ENCODE data around the gene DIP2C. TPM values are rescaled to one million over a fixed set of nuclear protein-coding genes. Genes with fewer than 3 reads are reported as not detected.

DIP2C gene
- total RNA-seq, 1 experiment from 2014 or later, result 11.0 TPM

DNA sequence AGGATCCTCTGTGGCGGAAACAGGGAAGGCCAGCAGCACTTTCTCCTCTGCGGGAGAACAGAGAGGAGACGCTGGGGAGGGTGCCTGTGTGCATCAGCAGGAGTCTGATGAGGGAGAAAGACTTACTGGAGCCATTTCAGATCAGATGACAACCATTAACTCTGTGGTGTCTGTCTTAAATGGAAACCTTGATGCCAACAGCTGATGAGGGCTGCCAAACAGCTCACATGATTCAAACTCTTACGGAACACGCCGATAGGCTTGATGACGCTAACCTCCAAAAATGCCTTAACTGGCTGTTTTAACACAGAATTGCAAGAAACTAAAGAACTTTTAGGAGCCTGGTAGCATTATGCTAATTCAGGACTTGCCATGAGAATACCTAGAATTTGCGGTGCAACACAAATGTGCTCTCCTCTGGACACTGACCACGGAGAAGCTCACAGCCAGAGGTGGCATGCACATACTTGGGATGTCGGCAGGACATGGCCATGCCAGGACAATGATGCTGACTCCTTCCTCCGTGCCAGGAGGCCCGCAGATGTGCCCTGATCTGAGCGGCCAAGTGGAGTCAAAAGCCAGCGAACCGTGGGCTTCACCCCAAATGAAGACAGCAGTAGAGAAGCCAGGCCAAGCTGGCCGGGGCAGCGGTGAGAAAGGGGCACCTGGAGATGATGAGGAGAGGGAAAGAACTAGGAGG, 399.3 kb downstream of the DIP2C start (continued):
- TF ChIP-seq, protein P1, sequence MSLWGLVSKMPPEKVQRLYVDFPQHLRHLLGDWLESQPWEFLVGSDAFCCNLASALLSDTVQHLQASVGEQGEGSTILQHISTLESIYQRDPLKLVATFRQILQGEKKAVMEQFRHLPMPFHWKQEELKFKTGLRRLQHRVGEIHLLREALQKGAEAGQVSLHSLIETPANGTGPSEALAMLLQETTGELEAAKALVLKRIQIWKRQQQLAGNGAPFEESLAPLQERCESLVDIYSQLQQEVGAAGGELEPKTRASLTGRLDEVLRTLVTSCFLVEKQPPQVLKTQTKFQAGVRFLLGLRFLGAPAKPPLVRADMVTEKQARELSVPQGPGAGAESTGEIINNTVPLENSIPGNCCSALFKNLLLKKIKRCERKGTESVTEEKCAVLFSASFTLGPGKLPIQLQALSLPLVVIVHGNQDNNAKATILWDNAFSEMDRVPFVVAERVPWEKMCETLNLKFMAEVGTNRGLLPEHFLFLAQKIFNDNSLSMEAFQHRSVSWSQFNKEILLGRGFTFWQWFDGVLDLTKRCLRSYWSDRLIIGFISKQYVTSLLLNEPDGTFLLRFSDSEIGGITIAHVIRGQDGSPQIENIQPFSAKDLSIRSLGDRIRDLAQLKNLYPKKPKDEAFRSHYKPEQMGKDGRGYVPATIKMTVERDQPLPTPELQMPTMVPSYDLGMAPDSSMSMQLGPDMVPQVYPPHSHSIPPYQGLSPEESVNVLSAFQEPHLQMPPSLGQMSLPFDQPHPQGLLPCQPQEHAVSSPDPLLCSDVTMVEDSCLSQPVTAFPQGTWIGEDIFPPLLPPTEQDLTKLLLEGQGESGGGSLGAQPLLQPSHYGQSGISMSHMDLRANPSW (CRISPR knock-in tag; conservative IDR thresholded peaks at IDR 0.05; ENCODE audit: low read depth), result no peak
- TF ChIP-seq CBFB (CRISPR knock-in tag; IDR thresholded peaks at IDR 0.05; ENCODE audit: low read depth) (no peak), ZBTB21 (CRISPR knock-in tag; IDR thresholded peaks at IDR 0.05; ENCODE audit: borderline replicate concordance) (no peak), GTF2I (CRISPR knock-in tag; conservative IDR thresholded peaks at IDR 0.05) (no peak)
- TF ChIP-seq, protein P2, sequence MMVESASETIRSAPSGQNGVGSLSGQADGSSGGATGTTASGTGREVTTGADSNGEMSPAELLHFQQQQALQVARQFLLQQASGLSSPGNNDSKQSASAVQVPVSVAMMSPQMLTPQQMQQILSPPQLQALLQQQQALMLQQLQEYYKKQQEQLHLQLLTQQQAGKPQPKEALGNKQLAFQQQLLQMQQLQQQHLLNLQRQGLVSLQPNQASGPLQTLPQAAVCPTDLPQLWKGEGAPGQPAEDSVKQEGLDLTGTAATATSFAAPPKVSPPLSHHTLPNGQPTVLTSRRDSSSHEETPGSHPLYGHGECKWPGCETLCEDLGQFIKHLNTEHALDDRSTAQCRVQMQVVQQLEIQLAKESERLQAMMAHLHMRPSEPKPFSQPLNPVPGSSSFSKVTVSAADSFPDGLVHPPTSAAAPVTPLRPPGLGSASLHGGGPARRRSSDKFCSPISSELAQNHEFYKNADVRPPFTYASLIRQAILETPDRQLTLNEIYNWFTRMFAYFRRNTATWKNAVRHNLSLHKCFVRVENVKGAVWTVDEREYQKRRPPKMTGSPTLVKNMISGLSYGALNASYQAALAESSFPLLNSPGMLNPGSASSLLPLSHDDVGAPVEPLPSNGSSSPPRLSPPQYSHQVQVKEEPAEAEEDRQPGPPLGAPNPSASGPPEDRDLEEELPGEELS (CRISPR knock-in tag; IDR thresholded peaks at IDR 0.05), result no peak
- TF ChIP-seq, protein P3, sequence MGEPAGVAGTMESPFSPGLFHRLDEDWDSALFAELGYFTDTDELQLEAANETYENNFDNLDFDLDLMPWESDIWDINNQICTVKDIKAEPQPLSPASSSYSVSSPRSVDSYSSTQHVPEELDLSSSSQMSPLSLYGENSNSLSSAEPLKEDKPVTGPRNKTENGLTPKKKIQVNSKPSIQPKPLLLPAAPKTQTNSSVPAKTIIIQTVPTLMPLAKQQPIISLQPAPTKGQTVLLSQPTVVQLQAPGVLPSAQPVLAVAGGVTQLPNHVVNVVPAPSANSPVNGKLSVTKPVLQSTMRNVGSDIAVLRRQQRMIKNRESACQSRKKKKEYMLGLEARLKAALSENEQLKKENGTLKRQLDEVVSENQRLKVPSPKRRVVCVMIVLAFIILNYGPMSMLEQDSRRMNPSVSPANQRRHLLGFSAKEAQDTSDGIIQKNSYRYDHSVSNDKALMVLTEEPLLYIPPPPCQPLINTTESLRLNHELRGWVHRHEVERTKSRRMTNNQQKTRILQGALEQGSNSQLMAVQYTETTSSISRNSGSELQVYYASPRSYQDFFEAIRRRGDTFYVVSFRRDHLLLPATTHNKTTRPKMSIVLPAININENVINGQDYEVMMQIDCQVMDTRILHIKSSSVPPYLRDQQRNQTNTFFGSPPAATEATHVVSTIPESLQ (CRISPR knock-in tag; IDR thresholded peaks at IDR 0.05), result no peak
- TF ChIP-seq, protein P4, sequence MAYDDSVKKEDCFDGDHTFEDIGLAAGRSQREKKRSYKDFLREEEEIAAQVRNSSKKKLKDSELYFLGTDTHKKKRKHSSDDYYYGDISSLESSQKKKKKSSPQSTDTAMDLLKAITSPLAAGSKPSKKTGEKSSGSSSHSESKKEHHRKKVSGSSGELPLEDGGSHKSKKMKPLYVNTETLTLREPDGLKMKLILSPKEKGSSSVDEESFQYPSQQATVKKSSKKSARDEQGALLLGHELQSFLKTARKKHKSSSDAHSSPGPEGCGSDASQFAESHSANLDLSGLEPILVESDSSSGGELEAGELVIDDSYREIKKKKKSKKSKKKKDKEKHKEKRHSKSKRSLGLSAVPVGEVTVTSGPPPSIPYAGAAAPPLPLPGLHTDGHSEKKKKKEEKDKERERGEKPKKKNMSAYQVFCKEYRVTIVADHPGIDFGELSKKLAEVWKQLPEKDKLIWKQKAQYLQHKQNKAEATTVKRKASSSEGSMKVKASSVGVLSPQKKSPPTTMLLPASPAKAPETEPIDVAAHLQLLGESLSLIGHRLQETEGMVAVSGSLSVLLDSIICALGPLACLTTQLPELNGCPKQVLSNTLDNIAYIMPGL (CRISPR knock-in tag; IDR thresholded peaks at IDR 0.05), result no peak

DNA sequence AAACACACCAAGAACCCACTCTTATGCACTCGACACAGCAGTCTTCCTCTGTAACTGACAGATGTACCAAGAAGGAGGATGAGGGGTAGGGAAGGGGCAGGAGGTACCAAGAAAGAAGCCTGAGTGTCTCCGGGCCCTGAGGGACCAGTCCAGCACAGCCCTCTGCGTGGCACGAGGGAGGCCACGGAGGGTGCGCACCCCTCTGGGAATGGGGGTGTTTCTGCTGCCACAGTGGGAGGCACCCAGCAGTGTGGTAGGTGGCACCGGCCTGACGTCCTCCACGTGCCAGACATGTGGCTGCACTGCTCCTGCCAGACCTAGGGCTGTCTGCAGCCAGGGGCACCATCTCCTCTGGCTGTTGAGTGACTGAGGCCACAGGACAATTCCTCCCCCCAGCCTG, 399.9 kb downstream of the DIP2C start:
- H3K27me3 Mint-ChIP-seq (ENCODE audit: low read depth), result no peaks in the 10 kb centered on the region; the same call in 1 of the 2 replicates
- DNase-seq (ENCODE audit: low spot score), result no peak
- no peak for ATAC-seq
- no peak overlapping the region for H3K27ac Mint-ChIP-seq
- POLR2A ChIA-PET, result no interaction called here
- CTCF ChIA-PET, result no interaction called here
- H3K4me3 Mint-ChIP-seq, result no peak overlapping the region
- H3K36me3 Mint-ChIP-seq, result no peaks in the 10 kb centered on the region
- no peaks in the 10 kb centered on the region for H3K9me3 Mint-ChIP-seq
- no peaks in the 10 kb centered on the region for H3K4me1 Mint-ChIP-seq
- TF ChIP-seq RORB (CRISPR knock-in tag; IDR thresholded peaks at IDR 0.05) (no peak), ELF4 (CRISPR knock-in tag; IDR thresholded peaks at IDR 0.05; ENCODE audit: low read depth) (no peak), TEAD4 (CRISPR knock-in tag; IDR thresholded peaks at IDR 0.05) (no peak), ZNF416 (CRISPR knock-in tag; IDR thresholded peaks at IDR 0.05) (no peak), GTF2I (CRISPR knock-in tag; conservative IDR thresholded peaks at IDR 0.05) (no peak), CBFB (CRISPR knock-in tag; IDR thresholded peaks at IDR 0.05; ENCODE audit: low read depth) (no peak), RELA (CRISPR knock-in tag; IDR thresholded peaks at IDR 0.05; ENCODE audit: borderline replicate concordance) (no peak), IRF2 (CRISPR knock-in tag; IDR thresholded peaks at IDR 0.05; ENCODE audit: borderline replicate concordance, low read depth) (no peak), GABPB1 (CRISPR knock-in tag; IDR thresholded peaks at IDR 0.05) (no peak), NFE2L1 (CRISPR knock-in tag; IDR thresholded peaks at IDR 0.05) (no peak), MYBL2 (CRISPR knock-in tag; IDR thresholded peaks at IDR 0.05) (no peak)
- TF ChIP-seq, protein P5, sequence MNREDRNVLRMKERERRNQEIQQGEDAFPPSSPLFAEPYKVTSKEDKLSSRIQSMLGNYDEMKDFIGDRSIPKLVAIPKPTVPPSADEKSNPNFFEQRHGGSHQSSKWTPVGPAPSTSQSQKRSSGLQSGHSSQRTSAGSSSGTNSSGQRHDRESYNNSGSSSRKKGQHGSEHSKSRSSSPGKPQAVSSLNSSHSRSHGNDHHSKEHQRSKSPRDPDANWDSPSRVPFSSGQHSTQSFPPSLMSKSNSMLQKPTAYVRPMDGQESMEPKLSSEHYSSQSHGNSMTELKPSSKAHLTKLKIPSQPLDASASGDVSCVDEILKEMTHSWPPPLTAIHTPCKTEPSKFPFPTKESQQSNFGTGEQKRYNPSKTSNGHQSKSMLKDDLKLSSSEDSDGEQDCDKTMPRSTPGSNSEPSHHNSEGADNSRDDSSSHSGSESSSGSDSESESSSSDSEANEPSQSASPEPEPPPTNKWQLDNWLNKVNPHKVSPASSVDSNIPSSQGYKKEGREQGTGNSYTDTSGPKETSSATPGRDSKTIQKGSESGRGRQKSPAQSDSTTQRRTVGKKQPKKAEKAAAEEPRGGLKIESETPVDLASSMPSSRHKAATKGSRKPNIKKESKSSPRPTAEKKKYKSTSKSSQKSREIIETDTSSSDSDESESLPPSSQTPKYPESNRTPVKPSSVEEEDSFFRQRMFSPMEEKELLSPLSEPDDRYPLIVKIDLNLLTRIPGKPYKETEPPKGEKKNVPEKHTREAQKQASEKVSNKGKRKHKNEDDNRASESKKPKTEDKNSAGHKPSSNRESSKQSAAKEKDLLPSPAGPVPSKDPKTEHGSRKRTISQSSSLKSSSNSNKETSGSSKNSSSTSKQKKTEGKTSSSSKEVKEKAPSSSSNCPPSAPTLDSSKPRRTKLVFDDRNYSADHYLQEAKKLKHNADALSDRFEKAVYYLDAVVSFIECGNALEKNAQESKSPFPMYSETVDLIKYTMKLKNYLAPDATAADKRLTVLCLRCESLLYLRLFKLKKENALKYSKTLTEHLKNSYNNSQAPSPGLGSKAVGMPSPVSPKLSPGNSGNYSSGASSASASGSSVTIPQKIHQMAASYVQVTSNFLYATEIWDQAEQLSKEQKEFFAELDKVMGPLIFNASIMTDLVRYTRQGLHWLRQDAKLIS (CRISPR knock-in tag; IDR thresholded peaks at IDR 0.05; ENCODE audit: borderline replicate concordance), result no peak
- TF ChIP-seq, protein P6, sequence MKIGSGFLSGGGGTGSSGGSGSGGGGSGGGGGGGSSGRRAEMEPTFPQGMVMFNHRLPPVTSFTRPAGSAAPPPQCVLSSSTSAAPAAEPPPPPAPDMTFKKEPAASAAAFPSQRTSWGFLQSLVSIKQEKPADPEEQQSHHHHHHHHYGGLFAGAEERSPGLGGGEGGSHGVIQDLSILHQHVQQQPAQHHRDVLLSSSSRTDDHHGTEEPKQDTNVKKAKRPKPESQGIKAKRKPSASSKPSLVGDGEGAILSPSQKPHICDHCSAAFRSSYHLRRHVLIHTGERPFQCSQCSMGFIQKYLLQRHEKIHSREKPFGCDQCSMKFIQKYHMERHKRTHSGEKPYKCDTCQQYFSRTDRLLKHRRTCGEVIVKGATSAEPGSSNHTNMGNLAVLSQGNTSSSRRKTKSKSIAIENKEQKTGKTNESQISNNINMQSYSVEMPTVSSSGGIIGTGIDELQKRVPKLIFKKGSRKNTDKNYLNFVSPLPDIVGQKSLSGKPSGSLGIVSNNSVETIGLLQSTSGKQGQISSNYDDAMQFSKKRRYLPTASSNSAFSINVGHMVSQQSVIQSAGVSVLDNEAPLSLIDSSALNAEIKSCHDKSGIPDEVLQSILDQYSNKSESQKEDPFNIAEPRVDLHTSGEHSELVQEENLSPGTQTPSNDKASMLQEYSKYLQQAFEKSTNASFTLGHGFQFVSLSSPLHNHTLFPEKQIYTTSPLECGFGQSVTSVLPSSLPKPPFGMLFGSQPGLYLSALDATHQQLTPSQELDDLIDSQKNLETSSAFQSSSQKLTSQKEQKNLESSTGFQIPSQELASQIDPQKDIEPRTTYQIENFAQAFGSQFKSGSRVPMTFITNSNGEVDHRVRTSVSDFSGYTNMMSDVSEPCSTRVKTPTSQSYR (CRISPR knock-in tag; IDR thresholded peaks at IDR 0.05), result no peak
- TF ChIP-seq, protein P7, sequence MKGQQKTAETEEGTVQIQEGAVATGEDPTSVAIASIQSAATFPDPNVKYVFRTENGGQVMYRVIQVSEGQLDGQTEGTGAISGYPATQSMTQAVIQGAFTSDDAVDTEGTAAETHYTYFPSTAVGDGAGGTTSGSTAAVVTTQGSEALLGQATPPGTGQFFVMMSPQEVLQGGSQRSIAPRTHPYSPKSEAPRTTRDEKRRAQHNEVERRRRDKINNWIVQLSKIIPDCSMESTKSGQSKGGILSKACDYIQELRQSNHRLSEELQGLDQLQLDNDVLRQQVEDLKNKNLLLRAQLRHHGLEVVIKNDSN (CRISPR knock-in tag; IDR thresholded peaks at IDR 0.05), result no peak

All from WTC11 (cell line).